Thymus (tissue), 11 donors: Measurements from ENCODE around the gene GRIK3. TPM values are rescaled to one million over a fixed set of nuclear protein-coding genes. Genes with fewer than 3 reads are reported as not detected.

ENCODE experiments used
- DNase-seq, 9 donors: peaks; one replicate each; pipeline ENCODE4 v3.0.0-alpha.2; 2013; ENCODE audit warnings: low spot score in 9 of 9, low read depth in 6 of 9, missing footprints in 1 of 9
- H3K27ac ChIP-seq, 2 donors: one replicate each; pipeline ENCODE4 v1.5.1; 2013; ENCODE audit warnings: control low read depth in 1 of 2, low read depth in 1 of 2, low read length in 1 of 2, mild to moderate bottlenecking in 1 of 2, moderate library complexity in 1 of 2
- H3K27me3 ChIP-seq, 2 donors: one replicate each; pipeline ENCODE4 v1.5.1; 2013; ENCODE audit warnings: low read length in 1 of 2; ENCODE audit not compliant: control insufficient read depth in 2 of 2, insufficient read depth in 1 of 2
- H3K36me3 ChIP-seq, 2 donors: one replicate each; pipeline ENCODE4 v1.5.1; 2013; ENCODE audit warnings: low read length in 1 of 2, mild to moderate bottlenecking in 1 of 2, moderate library complexity in 1 of 2; ENCODE audit not compliant: control insufficient read depth in 2 of 2, insufficient read depth in 2 of 2
- H3K4me1 ChIP-seq, 2 donors: one replicate each; pipeline ENCODE4 v1.5.1; 2013; ENCODE audit warnings: low read length in 2 of 2; ENCODE audit not compliant: control insufficient read depth in 2 of 2, insufficient read depth in 2 of 2
- H3K4me3 ChIP-seq, 2 donors: one replicate each; pipeline ENCODE4 v1.5.1; 2013; ENCODE audit warnings: low read length in 2 of 2, control low read depth in 1 of 2, mild to moderate bottlenecking in 1 of 2
- H3K9me3 ChIP-seq, 2 donors: one replicate each; pipeline ENCODE4 v1.5.1; 2013; ENCODE audit warnings: low read length in 1 of 2, mild to moderate bottlenecking in 1 of 2; ENCODE audit not compliant: control insufficient read depth in 2 of 2, insufficient read depth in 1 of 2
- whole genome bisulfite sequencing: extraction: QIAGEN DNeasy Blood & Tissue Kit; methylation state at CpG from one replicate; pipeline ENCODE4 v1.1.7; 2013; 5-methylcytosine and 5-hydroxymethylcytosine counted together
- polyA plus RNA-seq: library from polyadenylated mRNA; stranded (reverse); fragments of 200-250 nt; gene quantifications from one replicate; pipeline ENCODE4 v1.2.3, GENCODE V29; 2013
- total RNA-seq: library from RNA; stranded (reverse); fragments of 120-200 nt; gene quantifications from one replicate; pipeline ENCODE4 v1.2.4, GENCODE V29; 2013
- donor health status: healthy.

Gene GRIK3
- total and polyA plus RNA-seq, 2 donors = 0.05 to 0.16 TPM

GRCh38 chr1:36778740-36779139 lies 255.6 kb downstream of the GRIK3 start:
- peaks cover 0 to 5% of the 10 kb centered on the region in 2 donors for H3K27me3 ChIP-seq

GRCh38 chr1:36776948-36777831 lies 257.1 kb downstream of the GRIK3 start:
- no peak overlapping the region for H3K27ac ChIP-seq
- H3K4me1 ChIP-seq = no peaks in the 10 kb centered on the region
- no peaks in the 10 kb centered on the region for H3K36me3 ChIP-seq
- DNase-seq = no peak
- peaks cover 0 to 11% of the 10 kb centered on the region in 2 donors for H3K27me3 ChIP-seq
- no peaks in the 10 kb centered on the region for H3K9me3 ChIP-seq
- no peak overlapping the region for H3K4me3 ChIP-seq
- 60% methylated on average over 10 of the region's 10 CpGs for WGBS

More at GRCh38 chr1:36778740-36779139, 255.6 kb downstream of the GRIK3 start:
- DNase-seq = no peak
- Histone ChIP-seq H3K9me3 (no peaks in the 10 kb centered on the region), H3K4me3 (no peak overlapping the region), H3K36me3 (no peaks in the 10 kb centered on the region), H3K27ac (no peak overlapping the region), H3K4me1 (no peaks in the 10 kb centered on the region)
- WGBS = 58% methylated on average over 5 of the region's 5 CpGs

DNA sequence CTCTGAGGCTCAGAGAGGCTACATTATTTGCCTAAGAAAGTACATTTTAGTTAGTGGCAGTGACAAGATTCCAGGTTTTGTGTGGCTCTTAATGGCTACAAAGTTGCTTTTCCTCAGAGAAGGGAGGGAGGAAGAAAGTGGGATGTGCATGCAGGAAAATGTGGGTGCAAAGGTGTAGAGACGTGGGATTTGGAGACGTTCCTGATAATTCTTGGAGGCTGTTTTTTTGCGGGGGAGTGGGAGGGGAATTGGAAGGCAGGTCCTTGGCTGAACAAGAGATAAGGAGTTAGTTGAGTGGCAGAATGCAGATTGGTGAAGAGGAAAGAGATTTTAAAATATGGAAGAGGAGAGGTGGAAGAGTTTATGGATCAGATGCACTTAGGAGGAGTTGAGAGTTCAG lies 258.1 kb downstream of the GRIK3 start:
- peaks cover 2 to 20% of the 10 kb centered on the region in 2 donors for H3K27me3 ChIP-seq
- no peaks in the 10 kb centered on the region for H3K9me3 ChIP-seq
- DNase-seq = no peak
- no peaks in the 10 kb centered on the region for H3K4me1 ChIP-seq
- H3K4me3 ChIP-seq = no peak overlapping the region
- no peak overlapping the region for H3K27ac ChIP-seq
- no peaks in the 10 kb centered on the region for H3K36me3 ChIP-seq
- 71% methylated on average over 3 of the region's 3 CpGs for whole genome bisulfite sequencing

GRCh38 chr1:36775716-36776115 lies 258.6 kb downstream of the GRIK3 start:
- WGBS = 74% methylated on average over 2 of the region's 2 CpGs
- H3K27me3 ChIP-seq = peaks cover 2 to 25% of the 10 kb centered on the region in 2 donors
- DNase-seq = no peak
- H3K36me3 ChIP-seq = no peaks in the 10 kb centered on the region
- no peak overlapping the region for H3K4me3 ChIP-seq
- no peaks in the 10 kb centered on the region for H3K4me1 ChIP-seq
- H3K27ac ChIP-seq = no peak overlapping the region
- H3K9me3 ChIP-seq = no peaks in the 10 kb centered on the region

- Histone ChIP-seq H3K27ac (no peak overlapping the region), H3K27me3 (peaks cover 6 to 29% of the 10 kb centered on the region in 2 donors), H3K9me3 (no peaks in the 10 kb centered on the region), H3K4me1 (no peaks in the 10 kb centered on the region), H3K4me3 (no peak overlapping the region), H3K36me3 (no peaks in the 10 kb centered on the region)
- DNase-seq = no peak
- WGBS = 87% methylated on average over 13 of the region's 13 CpGs
Measured at GRCh38 chr1:36773827-36774541, 260.3 kb downstream of the GRIK3 start.

DNA sequence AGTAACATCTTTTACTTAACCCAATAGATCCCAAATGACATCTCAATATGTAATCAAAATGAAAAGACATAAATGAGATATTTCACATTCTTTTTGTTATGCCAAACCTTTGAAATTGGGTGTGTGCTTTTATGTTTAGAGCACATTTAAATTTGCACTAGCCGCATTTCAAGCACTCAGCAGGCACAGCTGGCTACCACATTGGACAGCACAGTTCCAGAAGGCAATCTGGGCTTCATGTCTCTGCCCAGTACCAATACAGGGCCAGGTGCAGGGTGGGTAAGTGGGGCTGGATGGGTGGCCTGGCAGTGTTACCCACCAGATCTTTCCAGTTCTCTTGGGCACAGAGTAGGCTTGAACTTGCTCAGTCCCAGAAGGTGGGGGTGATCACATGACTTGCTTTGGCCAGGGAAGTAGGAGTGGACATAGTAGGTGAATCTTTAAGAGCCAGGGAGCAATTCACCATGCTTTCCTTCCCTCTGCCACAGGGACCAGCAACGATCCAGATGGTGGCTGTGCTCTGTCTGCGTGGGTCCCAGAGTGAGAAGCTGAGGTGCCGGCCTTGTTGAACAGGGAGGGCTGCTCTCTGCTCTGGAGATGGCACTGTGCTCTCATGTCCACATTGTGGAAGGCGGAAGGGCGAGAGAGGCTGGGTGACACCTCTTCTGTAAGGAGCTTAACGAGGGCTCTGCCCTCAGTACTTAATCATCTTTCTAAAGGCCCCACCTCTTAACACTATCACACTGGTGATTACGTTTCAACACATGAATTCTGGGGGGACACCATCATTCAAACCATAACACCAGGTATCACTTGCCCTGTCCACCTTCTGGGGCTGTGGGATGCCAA lies 261.4 kb downstream of the GRIK3 start:
- H3K4me1 ChIP-seq = no peaks in the 10 kb centered on the region
- no peaks in the 10 kb centered on the region for H3K36me3 ChIP-seq
- 87% methylated on average over 8 of the region's 8 CpGs for WGBS
- H3K27ac ChIP-seq = no peak overlapping the region
- peaks cover 6 to 31% of the 10 kb centered on the region in 2 donors for H3K27me3 ChIP-seq
- no peaks in the 10 kb centered on the region for H3K9me3 ChIP-seq
- no peak for DNase-seq
- H3K4me3 ChIP-seq = no peak overlapping the region

DNA sequence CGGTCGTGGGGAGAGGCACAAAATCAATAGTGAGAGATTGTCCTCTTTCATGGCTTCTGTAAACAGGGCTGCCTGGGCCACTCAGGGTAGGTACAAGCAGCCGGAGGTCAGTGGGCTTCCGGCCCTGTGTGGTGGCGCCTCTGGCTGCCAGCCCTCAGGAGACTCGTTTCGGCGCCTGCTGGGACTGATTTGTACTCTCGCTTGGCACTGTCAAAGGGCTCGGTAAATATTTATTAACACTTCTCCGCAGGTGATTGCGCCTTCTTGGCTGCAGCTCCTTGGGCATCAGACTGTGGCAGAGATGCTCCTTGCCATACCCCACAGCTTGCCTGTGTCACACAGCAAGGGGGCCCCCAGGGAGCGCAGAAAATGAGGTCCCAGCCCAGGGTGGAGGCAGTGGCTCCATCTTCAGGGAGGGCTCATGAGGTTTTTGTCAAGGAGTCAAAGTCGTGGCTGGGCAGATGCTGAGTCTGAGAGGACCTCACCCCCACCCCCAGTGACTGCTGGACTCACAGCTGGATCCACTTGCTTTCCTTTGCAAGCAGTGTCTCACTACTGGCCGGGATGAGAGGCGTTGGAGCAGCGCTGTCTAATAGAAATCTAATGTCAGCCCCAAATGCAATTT lies 262.5 kb downstream of the GRIK3 start:
- DNase-seq = no peak
- no peaks in the 10 kb centered on the region for H3K4me1 ChIP-seq
- H3K36me3 ChIP-seq = no peaks in the 10 kb centered on the region
- peaks cover 6 to 30% of the 10 kb centered on the region in 2 donors for H3K27me3 ChIP-seq
- WGBS = 11% methylated on average over 17 of the region's 17 CpGs
- no peak overlapping the region for H3K4me3 ChIP-seq
- no peaks in the 10 kb centered on the region for H3K9me3 ChIP-seq
- H3K27ac ChIP-seq = no peak overlapping the region

GRCh38 chr1:36771240-36771639 lies 263.1 kb downstream of the GRIK3 start:
- Histone ChIP-seq H3K9me3 (no peaks in the 10 kb centered on the region), H3K4me3 (no peak overlapping the region), H3K27ac (no peak overlapping the region), H3K4me1 (no peaks in the 10 kb centered on the region), H3K27me3 (peaks cover 6 to 29% of the 10 kb centered on the region in 2 donors), H3K36me3 (no peaks in the 10 kb centered on the region)
- DNase-seq = no peak
- 36% methylated on average over 7 of the region's 7 CpGs for WGBS
